CD4-positive, CD25-positive, alpha-beta regulatory T cell (primary cell): Measurements from ENCODE around the gene STON2. TPM values are rescaled to one million over a fixed set of nuclear protein-coding genes. Genes with fewer than 3 reads are reported as not detected.
A peak's percentile ranks its signal among the peaks of the same experiment; 100 is the strongest.
"Not testable (repeated sequence)": the region's sequence is repeated elsewhere in the genome, so short reads cannot be mapped to it uniquely, and the experiment has no call there.

Experiments used
- ATAC-seq, 2 donors: fragments of 150-1000 bp; cut with Tn5 transposase; one replicate each; pipeline ENCODE4 v1.10.0; 2021; ENCODE audit warnings: low read depth in 2 of 2, moderate number of reproducible peaks in 2 of 2, moderate library complexity in 1 of 2
- DNase-seq, 3 donors: peaks; one replicate each; pipeline versions ENCODE4 v3.0.0 to v3.0.0-alpha.2; 2012 to 2022; ENCODE audit warnings: mixed read lengths in 1 of 3
- H3K27ac ChIP-seq: one replicate; pipeline ENCODE4 v1.7.0; 2013; ENCODE audit warnings: mild to moderate bottlenecking, low read length; ENCODE audit not compliant: insufficient read depth, poor library complexity, severe bottlenecking
- H3K27me3 ChIP-seq: one replicate; pipeline ENCODE4 v1.7.0; 2013; ENCODE audit warnings: low read length; ENCODE audit not compliant: control insufficient read depth, insufficient read depth
- H3K36me3 ChIP-seq: one replicate; pipeline ENCODE4 v1.7.0; 2013; ENCODE audit warnings: mild to moderate bottlenecking, low read length, moderate library complexity; ENCODE audit not compliant: control insufficient read depth, insufficient read depth
- H3K4me1 ChIP-seq: 2 replicates; pipeline ENCODE4 v1.7.0; 2013; ENCODE audit warnings: mild to moderate bottlenecking, low read length; ENCODE audit not compliant: insufficient read depth, control insufficient read depth, poor library complexity, severe bottlenecking
- H3K4me3 ChIP-seq: one replicate; pipeline ENCODE4 v1.7.0; 2013; ENCODE audit warnings: low read depth, mild to moderate bottlenecking, low read length, moderate library complexity
- H3K9me3 ChIP-seq, 2 experiments: 1 replicate in 1 of 2; 2 replicates in 1 of 2; pipeline ENCODE4 v1.7.0; 2013; ENCODE audit warnings: low read length in 2 of 2, mild to moderate bottlenecking in 1 of 2, moderate library complexity in 1 of 2; ENCODE audit not compliant: control insufficient read depth in 2 of 2
- H3K27ac Mint-ChIP-seq, 3 donors: one replicate each; pipeline ENCODE4 v1.8.0; 2020 to 2022; ENCODE audit warnings: mild to moderate bottlenecking in 3 of 3, mixed read lengths in 3 of 3, moderate library complexity in 2 of 3
- H3K27me3 Mint-ChIP-seq: one replicate; pipeline ENCODE4 v1.8.0; 2022; ENCODE audit warnings: mild to moderate bottlenecking, mixed read lengths
- H3K36me3 Mint-ChIP-seq: one replicate; pipeline ENCODE4 v1.8.0; 2020; ENCODE audit warnings: mixed read lengths
- H3K4me1 Mint-ChIP-seq, 4 donors: one replicate each; pipeline ENCODE4 v1.8.0; 2020 to 2022; ENCODE audit warnings: mixed read lengths in 4 of 4, mild to moderate bottlenecking in 1 of 4
- H3K4me3 Mint-ChIP-seq, 4 donors: one replicate each; pipeline ENCODE4 v1.8.0; 2020 to 2022; ENCODE audit warnings: mild to moderate bottlenecking in 4 of 4, mixed read lengths in 4 of 4, moderate library complexity in 3 of 4
- H3K9me3 Mint-ChIP-seq, 7 donors: one replicate each; pipeline ENCODE4 v1.8.0; 2020 to 2022; ENCODE audit warnings: mixed read lengths in 7 of 7, mild to moderate bottlenecking in 3 of 7, moderate library complexity in 2 of 7
- polyA plus RNA-seq, 4 donors: library from polyadenylated mRNA; unstranded; fragments of 300-500 nt; fragmentation: Illumina TruSeq; gene quantifications; one replicate each; pipeline ENCODE4 v1.2.3, GENCODE V29; 2021
- total RNA-seq: library from RNA; stranded (reverse); gene quantifications from one replicate; pipeline ENCODE4 v1.2.3, GENCODE V29; 2022

STON2 gene
- total and polyA plus RNA-seq, 5 donors from 2014 or later = 4.4 TPM; not detected in 4

DNA sequence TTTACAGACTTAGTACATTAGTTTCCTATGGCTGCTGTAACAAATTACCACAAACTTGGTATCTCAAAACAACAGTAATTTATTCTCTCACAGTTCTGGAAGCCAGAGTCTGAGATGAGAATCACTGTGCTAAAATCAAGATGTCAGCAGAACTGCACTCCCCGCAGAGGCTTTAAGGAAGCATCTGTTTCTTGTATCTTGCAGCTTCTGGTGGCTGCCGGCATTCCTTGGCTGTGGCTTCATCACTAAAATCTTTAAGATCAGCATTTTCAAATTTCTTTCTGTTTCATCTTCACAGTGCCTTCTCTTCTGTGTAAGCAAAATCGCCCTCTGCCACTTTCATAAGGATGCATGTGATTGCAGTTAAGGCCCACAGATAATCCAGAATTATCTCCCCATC is 9.4 kb downstream of the STON2 start:
- H3K36me3 Mint-ChIP-seq = no peaks in the 10 kb centered on the region
- DNase-seq = no peak
- H3K4me3 ChIP-seq = no peak overlapping the region

DNA sequence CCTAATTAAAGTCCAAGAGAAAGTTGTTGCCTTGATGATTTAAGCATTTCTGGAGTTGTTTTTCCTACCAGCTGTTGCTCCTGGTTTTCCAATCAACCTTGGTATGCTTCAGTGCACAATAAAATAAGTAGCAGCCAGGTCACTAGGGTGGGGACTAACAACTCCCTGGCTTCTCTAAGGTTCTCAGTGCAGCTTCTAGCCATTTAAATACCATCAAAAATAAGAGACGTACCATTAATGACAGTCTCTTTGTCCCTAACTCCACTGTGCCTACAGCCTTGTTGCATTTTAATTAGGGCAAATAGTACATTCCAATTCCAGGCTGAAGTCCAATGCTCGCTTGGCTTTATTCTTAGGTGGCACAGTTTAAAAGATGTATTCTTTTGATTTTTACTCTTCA is 11.8 kb downstream of the STON2 start:
- no peaks in the 10 kb centered on the region for H3K36me3 ChIP-seq
- H3K4me3 ChIP-seq = no peak overlapping the region
- Mint-ChIP-seq H3K36me3 (no peaks in the 10 kb centered on the region), H3K9me3 (no peaks in the 10 kb centered on the region), H3K4me1 (no peaks in the 10 kb centered on the region), H3K27ac (no peak overlapping the region), H3K27me3 (peaks cover 9% of the 10 kb centered on the region), H3K4me3 (no peak overlapping the region)
- ATAC-seq = no peak
- H3K27ac ChIP-seq = no peak overlapping the region
- DNase-seq = no peak
- H3K9me3 ChIP-seq = no peaks in the 10 kb centered on the region
- H3K4me1 ChIP-seq = no peaks in the 10 kb centered on the region
- no peaks in the 10 kb centered on the region for H3K27me3 ChIP-seq

More for the DNA sequence above, 9.4 kb downstream of the STON2 start:
- Histone ChIP-seq H3K27ac (no peak overlapping the region), H3K9me3 (no peaks in the 10 kb centered on the region), H3K27me3 (peaks cover 3% of the 10 kb centered on the region), H3K36me3 (no peaks in the 10 kb centered on the region), H3K4me1 (no peaks in the 10 kb centered on the region)
- Mint-ChIP-seq H3K27ac (no peak overlapping the region), H3K27me3 (peaks cover 8% of the 10 kb centered on the region), H3K4me1 (no peaks in the 10 kb centered on the region), H3K9me3 (no peaks in the 10 kb centered on the region), H3K4me3 (no peak overlapping the region)
- no peak for ATAC-seq

DNA sequence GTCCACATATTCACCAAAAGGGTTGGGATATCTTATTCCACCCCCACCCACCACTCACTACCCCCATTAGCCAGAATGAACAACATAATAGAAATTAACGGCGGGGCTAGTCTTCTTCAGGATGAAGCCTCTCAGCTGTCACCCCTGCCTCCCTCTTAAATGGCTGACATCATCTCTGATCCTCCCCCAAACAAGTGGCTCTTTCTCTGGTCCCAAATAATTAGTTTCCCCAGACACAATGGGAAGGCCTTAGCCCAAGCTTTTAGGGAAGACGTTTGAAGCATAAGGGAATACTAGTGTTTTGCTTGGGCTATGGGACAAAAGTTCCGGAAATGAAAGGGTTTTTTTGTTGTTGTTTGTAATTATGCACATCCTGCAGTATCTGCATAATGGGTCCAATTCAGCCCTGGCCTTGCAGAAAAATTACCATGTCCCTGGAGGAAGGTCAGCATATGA is 13.8 kb downstream of the STON2 start:
- H3K4me1 Mint-ChIP-seq = no peaks in the 10 kb centered on the region
- Histone ChIP-seq H3K4me3 (no peak overlapping the region), H3K4me1 (no peaks in the 10 kb centered on the region), H3K36me3 (no peaks in the 10 kb centered on the region), H3K27me3 (no peaks in the 10 kb centered on the region), H3K9me3 (no peaks in the 10 kb centered on the region), H3K27ac (no peak overlapping the region)
- no peak overlapping the region for H3K4me3 Mint-ChIP-seq
- no peaks in the 10 kb centered on the region for H3K9me3 Mint-ChIP-seq
- no peak for DNase-seq
- H3K27ac Mint-ChIP-seq = no peak overlapping the region
- ATAC-seq = no peak
- peaks cover 13% of the 10 kb centered on the region for H3K27me3 Mint-ChIP-seq
- no peaks in the 10 kb centered on the region for H3K36me3 Mint-ChIP-seq

DNA sequence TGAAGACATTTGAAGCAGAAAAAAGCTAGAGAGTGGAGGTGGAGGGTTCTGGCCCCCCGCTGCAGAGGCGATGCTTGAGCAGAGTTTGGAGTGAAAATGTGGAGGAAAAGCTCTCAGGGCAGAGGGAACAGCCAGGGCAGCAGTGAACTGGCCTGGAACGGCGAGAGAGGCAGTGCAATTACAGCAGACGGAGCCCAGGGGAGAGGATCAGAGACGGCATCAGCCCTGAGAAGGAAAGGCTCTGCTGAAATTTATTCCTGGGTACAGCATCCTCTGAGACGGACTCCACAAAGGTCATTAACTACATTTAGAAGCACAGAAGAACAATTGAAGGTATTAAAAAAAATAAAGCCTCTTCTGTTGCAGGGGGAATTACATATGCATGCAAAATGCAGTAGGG is 14.2 kb downstream of the STON2 start:
- DNase-seq (no peak), ATAC-seq (no peak)
- Histone ChIP-seq H3K4me1 (no peaks in the 10 kb centered on the region), H3K9me3 (no peaks in the 10 kb centered on the region), H3K27ac (no peak overlapping the region), H3K27me3 (no peaks in the 10 kb centered on the region), H3K36me3 (no peaks in the 10 kb centered on the region), H3K4me3 (no peak overlapping the region)
- H3K9me3 Mint-ChIP-seq = no peaks in the 10 kb centered on the region
- H3K27me3 Mint-ChIP-seq = peaks cover 13% of the 10 kb centered on the region
- H3K36me3 Mint-ChIP-seq = no peaks in the 10 kb centered on the region
- H3K4me3 Mint-ChIP-seq = peak overlapping the region in 1 of 4 donors; percentile 16
- no peak overlapping the region for H3K27ac Mint-ChIP-seq
- H3K4me1 Mint-ChIP-seq = no peaks in the 10 kb centered on the region

DNA sequence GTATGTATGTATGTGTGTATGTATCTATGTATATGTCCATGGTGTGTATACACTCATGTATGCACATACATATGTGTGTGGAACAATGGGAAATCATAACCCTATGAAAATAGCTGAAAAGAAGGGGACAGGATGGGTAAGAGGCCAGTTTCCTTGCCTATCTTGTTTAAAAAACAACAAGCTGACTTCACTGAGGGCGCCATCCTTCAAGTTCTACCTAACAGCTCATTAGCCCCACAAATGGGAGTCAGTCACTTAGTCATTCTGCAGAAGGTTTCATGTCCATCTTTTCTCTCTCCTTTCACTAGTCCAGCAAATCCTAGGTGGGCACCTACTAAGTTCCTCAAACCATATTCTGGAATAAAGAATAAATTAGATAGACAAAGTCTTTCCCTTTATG is 14.7 kb downstream of the STON2 start:
- Mint-ChIP-seq H3K36me3 (no peaks in the 10 kb centered on the region), H3K9me3 (no peaks in the 10 kb centered on the region), H3K27ac (no peak overlapping the region), H3K4me3 (no peak overlapping the region), H3K27me3 (peaks cover 13% of the 10 kb centered on the region), H3K4me1 (no peaks in the 10 kb centered on the region)
- H3K27ac ChIP-seq = no peak overlapping the region
- no peaks in the 10 kb centered on the region for H3K27me3 ChIP-seq
- H3K9me3 ChIP-seq = no peaks in the 10 kb centered on the region
- ATAC-seq = no peak
- no peaks in the 10 kb centered on the region for H3K4me1 ChIP-seq
- H3K4me3 ChIP-seq = no peak overlapping the region
- no peak for DNase-seq
- no peaks in the 10 kb centered on the region for H3K36me3 ChIP-seq

DNA sequence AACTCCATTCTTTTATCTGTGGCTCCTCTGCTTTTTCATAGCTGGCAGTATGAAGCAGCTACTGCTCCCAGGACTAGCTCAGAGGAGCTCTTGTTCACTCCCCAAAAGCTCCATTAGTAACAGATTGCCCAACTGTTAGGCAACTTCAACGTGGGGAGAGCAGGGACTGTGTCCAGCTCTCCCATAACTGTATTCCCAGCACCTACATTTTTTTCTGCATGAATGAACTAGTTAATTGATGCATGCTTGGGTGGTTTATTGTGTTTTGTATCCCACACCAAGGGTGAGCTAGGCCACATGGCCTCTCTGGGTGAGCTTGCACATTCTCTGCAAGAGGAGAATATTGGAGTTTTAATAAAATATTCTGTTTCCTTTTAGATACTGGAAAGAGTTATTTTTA is 15.2 kb downstream of the STON2 start:
- DNase-seq (no peak), ATAC-seq (no peak)
- no peaks in the 10 kb centered on the region for H3K4me1 ChIP-seq
- Mint-ChIP-seq H3K4me3 (no peak overlapping the region), H3K9me3 (no peaks in the 10 kb centered on the region), H3K4me1 (no peaks in the 10 kb centered on the region), H3K36me3 (no peaks in the 10 kb centered on the region), H3K27ac (no peak overlapping the region), H3K27me3 (peaks cover 13% of the 10 kb centered on the region)
- H3K4me3 ChIP-seq = no peak overlapping the region
- H3K9me3 ChIP-seq = no peaks in the 10 kb centered on the region
- H3K27ac ChIP-seq = no peak overlapping the region
- H3K27me3 ChIP-seq = no peaks in the 10 kb centered on the region
- no peaks in the 10 kb centered on the region for H3K36me3 ChIP-seq

DNA sequence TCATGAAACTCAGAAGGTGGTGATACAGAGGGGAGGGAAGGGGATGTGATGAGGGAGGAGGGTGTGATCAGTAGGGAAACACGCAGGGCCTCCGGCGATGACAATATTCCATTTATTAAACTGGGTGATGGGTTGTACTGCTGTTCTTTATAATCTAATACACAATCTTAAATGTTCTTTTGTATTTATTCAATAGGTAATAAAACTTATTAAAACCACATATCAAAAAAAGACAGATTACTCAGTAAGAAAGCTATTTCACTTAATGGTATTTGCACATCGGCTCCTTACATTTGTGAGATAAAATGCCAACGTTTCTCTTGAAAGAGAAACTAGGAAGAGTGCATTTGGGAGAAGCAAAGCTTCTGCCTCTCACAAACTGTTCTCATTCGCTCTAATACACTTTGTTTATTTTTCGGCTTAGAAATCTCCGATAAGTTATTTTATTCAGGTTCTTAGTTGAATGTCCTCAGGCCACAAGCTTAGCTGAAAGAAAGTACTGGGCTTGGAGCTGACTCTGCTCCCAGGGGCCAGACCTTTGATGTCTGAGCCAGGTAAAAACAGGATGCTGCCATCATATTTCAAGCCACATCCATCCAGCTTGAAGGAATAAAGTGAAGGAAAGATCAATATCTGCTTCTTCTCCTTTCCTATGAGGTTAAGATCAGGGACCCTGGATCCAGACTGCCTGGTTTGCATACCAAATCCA is 17.5 kb downstream of the STON2 start:
- Histone ChIP-seq H3K27me3 (no peaks in the 10 kb centered on the region), H3K36me3 (no peaks in the 10 kb centered on the region), H3K4me3 (no peak overlapping the region), H3K4me1 (no peaks in the 10 kb centered on the region), H3K9me3 (no peaks in the 10 kb centered on the region), H3K27ac (no peak overlapping the region)
- DNase-seq (no peak), ATAC-seq (no peak)
- Mint-ChIP-seq H3K4me1 (no peaks in the 10 kb centered on the region), H3K4me3 (no peak overlapping the region), H3K27ac (no peak overlapping the region), H3K27me3 (peaks cover 17% of the 10 kb centered on the region), H3K9me3 (peaks cover 0 to 3% (median 0%) of the 10 kb centered on the region in 7 donors), H3K36me3 (no peaks in the 10 kb centered on the region)

DNA sequence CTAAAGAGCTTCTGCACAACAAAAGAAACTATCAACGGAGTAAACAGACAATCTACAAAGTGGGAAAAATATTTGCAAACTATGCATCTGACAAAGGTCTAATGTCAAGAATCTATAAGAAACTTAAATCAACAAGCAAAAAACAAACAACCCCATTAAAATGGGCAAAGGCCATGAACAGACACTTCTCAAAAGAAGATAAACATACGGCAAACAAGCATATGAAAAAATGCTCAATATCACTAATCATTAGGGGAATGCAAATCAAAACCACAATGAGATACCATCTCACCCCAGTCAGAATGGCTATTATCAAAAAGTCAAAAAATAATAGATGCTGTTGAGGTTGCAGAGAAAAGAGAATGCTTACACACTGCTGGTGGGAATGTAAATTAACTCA is 20.1 kb downstream of the STON2 start:
- H3K27ac Mint-ChIP-seq, H3K9me3 ChIP-seq, H3K36me3 Mint-ChIP-seq, H3K4me3 ChIP-seq, ATAC-seq, H3K36me3 ChIP-seq, H3K27me3 ChIP-seq, H3K9me3 Mint-ChIP-seq, H3K4me1 Mint-ChIP-seq, H3K4me3 Mint-ChIP-seq, H3K27ac ChIP-seq, DNase-seq, H3K4me1 ChIP-seq: not testable (repeated sequence)
- peaks cover 17% of the 10 kb centered on the region for H3K27me3 Mint-ChIP-seq
